Stimulated activated CD8-positive, alpha-beta memory T cell treated with anti-CD3 and anti-CD28 coated beads, Interleukin-4, amount 100 ng/mL, for 48 hours (primary cell): ENCODE data around the gene ATG9A.
"Not testable (repeated sequence)": the region's sequence is repeated elsewhere in the genome, so short reads cannot be mapped to it uniquely, and the experiment has no call there.

Source experiments
- DNase-seq: peaks from one replicate; pipeline ENCODE4 v3.0.0-alpha.2; 2020

The ATG9A gene

GRCh38 chr2:219229305-219230058 lies at the start of gene ATG9A, which contains the start of gene ANKZF1:
TSS of gene ATG9A (minus strand) at chr2:219229636. CDS start at chr2:219228024, 1,612 bp downstream.
TSS of gene ANKZF1 (plus strand) at chr2:219229806. CDS start at chr2:219230258, 452 bp downstream.
- DNase-seq: peak; percentile 98

GRCh38 chr2:219278655-219279150 lies 49.3 kb upstream of the ATG9A start:
- no peak for DNase-seq

- DNase-seq: peak; percentile 87
Measured at GRCh38 chr2:219277703-219278654, 48.5 kb upstream of the ATG9A start.

- DNase-seq: no peak
Measured at GRCh38 chr2:219274361-219274921, 45.0 kb upstream of the ATG9A start.

- DNase-seq: no peak
Measured at GRCh38 chr2:219273937-219274336, 44.5 kb upstream of the ATG9A start.

GRCh38 chr2:219272995-219273394 lies 43.6 kb upstream of the ATG9A start:
- no peak for DNase-seq

- no peak for DNase-seq
Measured at GRCh38 chr2:219272356-219272755, 42.9 kb upstream of the ATG9A start.

GRCh38 chr2:219271021-219271420 lies 41.6 kb upstream of the ATG9A start:
- DNase-seq: no peak

- DNase-seq: no peak
Measured at GRCh38 chr2:219270055-219270372, 40.6 kb upstream of the ATG9A start.

GRCh38 chr2:219269362-219270054 lies 40.1 kb upstream of the ATG9A start:
- DNase-seq: no peak

GRCh38 chr2:219268294-219268693 lies 38.9 kb upstream of the ATG9A start:
- no peak for DNase-seq

GRCh38 chr2:219266886-219267285 lies 37.5 kb upstream of the ATG9A start:
- DNase-seq: no peak

- no peak for DNase-seq
Measured at GRCh38 chr2:219266232-219266631, 36.8 kb upstream of the ATG9A start.

GRCh38 chr2:219261024-219261855 lies 31.8 kb upstream of the ATG9A start:
- no peak for DNase-seq

GRCh38 chr2:219258942-219259341 lies 29.5 kb upstream of the ATG9A start:
- not testable (repeated sequence) for DNase-seq

GRCh38 chr2:219254590-219255201 lies 25.3 kb upstream of the ATG9A start:
- peak; percentile 53 for DNase-seq

- DNase-seq: peak; percentile 93
Measured at GRCh38 chr2:219253753-219254589, 24.5 kb upstream of the ATG9A start, which contains the start of gene TUBA4A. TSS of gene TUBA4A (minus strand) at chr2:219253918. CDS start at chr2:219253858, 60 bp downstream.

- DNase-seq: peak; percentile 65
Measured at GRCh38 chr2:219252900-219253752, 23.7 kb upstream of the ATG9A start, which contains the start of gene TUBA4B. TSS of gene TUBA4B (plus strand) at chr2:219253243. CDS start at chr2:219253408, 165 bp downstream.

- no peak for DNase-seq
Measured at GRCh38 chr2:219252570-219252899, 23.1 kb upstream of the ATG9A start.
